ENCODE results near the gene ARHGEF1.
A peak's percentile ranks its signal among the peaks of the same experiment; 100 is the strongest.

Gene ARHGEF1

DNA sequence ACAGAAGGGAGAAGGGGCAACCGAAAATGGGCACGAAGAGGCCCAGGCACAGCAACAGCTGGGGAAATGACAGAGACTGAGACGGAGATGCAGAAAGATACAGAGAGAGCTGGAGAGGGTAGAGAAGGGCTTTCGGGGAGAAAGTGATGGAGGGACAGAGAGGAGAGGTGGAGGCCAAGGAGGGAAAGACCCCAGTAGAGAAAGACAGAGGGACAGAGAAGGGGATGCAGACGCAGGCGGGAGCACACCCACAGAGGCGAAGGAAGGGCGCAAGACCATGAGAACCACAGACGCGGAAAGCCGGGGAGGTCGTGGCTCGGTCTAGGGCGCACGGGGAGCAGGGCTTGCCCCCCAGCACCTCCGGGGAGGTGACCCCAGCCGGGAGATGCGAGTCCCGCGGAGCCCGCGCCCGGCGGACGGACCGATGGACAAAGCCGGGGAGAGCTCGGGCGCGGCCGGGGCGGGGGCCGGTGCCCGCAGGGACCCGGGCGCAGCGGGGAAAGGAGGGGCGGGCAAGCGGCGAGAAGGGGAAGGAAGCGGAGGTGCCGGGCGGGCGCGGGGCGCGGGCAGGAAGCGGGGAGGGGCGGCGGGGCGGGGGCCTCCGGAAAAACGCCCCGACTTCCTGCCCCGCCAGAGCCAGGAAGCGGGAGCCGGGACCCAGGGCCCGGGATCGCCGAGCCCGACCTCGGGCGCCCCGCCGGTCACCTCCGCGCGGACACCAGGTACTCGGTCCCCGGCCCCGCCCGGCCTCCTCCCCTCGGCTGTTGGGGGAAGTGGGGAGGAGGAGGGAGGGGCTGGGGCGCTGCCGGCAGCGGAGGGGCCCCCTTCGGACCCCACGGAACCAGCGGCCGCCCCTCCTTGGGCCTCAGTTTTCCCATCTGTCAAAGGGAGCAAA lies at the start of gene ARHGEF1:
TSS of gene ARHGEF1 (plus strand) at position 617 of the 895 bp plus-strand sequence. CDS start 4,899 bp downstream, outside the sequence.
- DNase-seq, result peak; percentile 69

DNA sequence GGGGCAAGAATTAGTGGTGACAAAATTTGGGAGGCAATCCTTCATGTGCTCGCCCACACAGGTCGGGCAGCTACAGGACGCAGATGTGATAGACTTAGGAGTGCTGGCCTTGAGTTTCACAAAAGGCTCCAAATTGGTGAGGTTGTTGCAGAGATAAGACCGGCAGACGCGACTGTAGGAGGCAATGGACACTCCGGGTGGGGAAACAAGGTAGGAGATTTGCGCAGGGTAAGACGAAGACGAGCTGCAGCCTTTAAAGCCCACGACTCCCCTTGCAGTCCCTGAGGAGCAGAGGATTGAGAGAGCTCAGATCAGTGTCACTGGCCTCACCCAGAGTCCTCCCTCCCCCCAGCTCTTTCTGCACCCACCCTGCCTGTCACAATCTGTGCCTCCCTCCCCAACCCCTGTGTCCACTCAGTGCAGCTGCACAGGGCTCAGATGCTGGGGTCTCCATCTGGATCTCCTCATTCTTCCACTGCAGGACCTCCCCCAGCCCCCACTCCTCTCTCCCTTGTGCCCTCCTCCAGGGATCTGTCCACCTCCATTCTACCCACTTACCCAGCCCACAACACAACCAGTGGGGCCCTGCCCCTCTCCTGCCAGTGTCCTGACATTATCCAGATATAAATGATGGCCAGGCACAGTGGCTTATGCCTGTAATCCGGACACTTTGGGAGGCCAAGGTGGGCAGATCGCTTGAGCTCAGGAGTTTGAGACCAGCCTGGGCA lies 44.8 kb upstream of the ARHGEF1 start:
- DNase-seq, result no peak

DNA sequence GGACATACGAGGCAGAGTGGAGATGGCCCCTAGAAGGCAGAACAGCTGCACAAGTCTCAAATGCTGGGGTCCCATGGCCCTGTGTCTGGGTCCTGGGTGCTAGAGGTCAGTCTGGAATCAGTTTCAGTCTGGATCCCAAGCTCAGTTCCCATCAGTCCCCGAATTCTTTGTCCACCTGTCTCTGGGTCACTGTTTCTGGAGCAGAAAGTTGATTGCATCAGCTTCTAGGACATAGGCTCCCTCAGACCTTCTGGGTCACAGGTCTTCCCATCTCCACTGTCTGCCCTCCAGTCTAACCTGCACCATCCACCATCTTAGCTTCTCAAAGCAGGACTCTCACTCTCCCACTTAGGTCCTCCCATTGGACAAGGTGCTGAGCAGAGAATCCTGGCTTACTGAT lies 43.8 kb upstream of the ARHGEF1 start:
- no peak for DNase-seq

DNA sequence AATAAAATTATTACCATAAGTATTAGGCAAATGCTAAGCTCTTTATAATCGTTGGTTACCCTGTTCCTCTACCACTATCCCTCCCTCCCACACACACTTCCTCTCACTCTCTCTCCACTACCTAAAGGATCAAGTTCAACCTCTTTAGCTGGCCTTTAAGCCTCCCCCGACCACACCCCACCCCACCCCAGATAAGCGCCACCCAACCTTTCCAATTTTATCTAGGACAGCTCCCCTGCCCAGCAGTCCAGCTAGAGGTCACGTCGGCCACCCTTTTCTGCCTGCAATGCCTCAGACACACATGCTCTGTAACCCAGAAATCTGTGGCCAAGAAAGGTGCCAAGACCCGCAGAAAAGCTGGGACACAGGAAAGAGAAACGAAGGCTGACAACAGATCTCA lies 39.6 kb upstream of the ARHGEF1 start:
- no peak for DNase-seq

GRCh38 chr19:41844601-41845000 lies 38.4 kb upstream of the ARHGEF1 start, which contains the start of gene LYPD4:
LYPD4 (minus strand) TSS chr19:41844683; CDS start chr19:41839285, 5,398 bp downstream.
- DNase-seq, result no peak

GRCh38 chr19:41845001-41845050 lies 38.2 kb upstream of the ARHGEF1 start, which contains the start of gene DMRTC2:
DMRTC2 (plus strand) TSS chr19:41845042; CDS start chr19:41847429, 2,387 bp downstream.
- no peak for DNase-seq

DNA sequence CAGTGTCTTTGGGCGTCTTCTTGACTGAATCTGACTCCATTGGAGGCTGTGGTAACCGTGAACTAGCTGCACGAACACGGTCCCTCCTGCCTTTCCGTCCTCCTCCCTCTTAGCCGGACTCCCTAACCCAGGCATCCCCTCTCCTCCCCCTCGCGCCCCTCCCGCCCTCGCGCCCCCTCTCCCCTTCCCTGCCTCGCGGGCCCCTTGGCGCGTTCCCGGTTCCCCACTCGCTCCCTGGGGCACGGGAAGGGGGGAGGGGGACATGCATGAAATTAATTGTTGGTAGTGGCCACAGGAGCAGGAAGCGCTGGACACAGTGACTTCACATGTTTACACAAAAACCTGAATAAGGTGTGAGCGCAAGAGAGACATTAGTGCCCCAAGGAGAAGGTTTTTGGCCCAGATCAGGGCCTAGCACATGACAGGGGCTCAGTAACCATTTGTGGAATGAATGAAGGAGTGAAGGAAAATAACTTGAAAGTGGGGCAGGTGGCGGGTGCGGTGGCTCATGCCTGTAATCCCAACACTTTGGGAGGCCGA lies 37.9 kb upstream of the ARHGEF1 start:
- DNase-seq, result no peak

- DNase-seq, result no peak
These were observed 35.5 kb upstream of the ARHGEF1 start for GRCh38 chr19:41847351-41848105.

- no peak for DNase-seq
These were observed 34.3 kb upstream of the ARHGEF1 start for GRCh38 chr19:41848666-41849065.

GRCh38 chr19:41849067-41849466 lies 33.9 kb upstream of the ARHGEF1 start:
- DNase-seq, result no peak

DNA sequence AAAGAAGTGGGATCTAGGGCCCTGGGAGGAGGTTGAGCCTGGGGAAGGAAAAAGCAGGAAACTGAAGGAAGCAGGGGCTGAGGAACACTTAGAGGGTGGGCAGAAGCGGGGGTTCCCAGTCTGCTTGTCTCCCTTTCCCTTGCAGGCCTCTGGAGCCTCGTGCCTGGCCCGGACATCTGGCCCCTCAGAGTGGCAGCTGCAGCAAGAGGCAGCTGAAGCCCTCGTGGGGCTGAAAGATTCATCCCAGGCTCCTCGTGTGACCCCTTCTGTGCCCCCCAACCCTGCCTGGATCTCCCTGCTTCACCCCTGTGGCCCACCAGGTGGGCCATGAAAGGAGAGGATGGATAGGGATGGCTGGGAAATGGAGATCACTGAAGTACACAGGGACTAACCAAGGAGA lies 32.6 kb upstream of the ARHGEF1 start:
- no peak for DNase-seq

- DNase-seq, result no peak
These were observed 31.5 kb upstream of the ARHGEF1 start for GRCh38 chr19:41851456-41851855.

GRCh38 chr19:41853344-41853743 lies 29.6 kb upstream of the ARHGEF1 start:
- DNase-seq, result no peak

DNA sequence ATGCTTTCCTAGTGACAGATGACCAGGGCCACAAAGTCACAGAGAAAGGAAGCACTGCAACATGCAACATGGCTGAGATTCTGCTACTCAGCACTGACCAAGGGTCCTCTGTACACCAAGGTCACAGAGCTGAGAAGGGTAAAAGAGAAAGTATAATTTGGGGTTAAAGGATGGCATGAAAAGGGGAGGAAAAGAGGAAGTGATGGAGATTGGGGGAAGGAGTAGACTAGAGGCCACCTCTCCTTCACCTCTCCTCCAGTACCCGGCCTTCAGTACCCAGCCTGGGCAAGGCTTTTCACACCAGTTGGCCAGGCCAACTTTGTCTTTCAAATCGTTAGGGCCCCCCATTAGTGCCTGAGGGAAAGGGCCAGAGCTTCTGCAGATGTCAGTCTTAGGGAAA lies 29.2 kb upstream of the ARHGEF1 start:
- no peak for DNase-seq

DNA sequence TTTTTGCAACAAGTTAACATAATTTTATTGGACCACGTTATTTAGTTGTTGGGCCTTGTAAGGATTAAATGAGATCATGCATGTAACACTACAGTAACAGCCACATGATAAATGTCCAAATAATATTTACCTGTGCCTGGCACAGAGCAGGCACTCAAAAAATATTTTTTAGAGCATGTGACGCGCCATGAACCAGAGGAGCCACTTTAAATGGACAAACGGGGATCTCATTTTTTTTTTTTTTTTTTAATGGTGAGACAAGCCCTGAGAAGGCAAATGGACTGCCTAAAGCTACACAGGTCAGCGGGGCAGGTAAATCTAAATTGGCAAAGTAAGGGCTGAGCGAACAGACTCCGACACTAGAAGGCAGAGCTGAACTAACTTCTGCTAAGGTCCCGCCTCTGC lies 23.8 kb upstream of the ARHGEF1 start:
- no peak for DNase-seq

GRCh38 chr19:41859618-41860418 lies 23.2 kb upstream of the ARHGEF1 start, which contains the start of gene RPS19:
RPS19 (plus strand) TSS chr19:41860255; CDS start chr19:41860775, 520 bp downstream.
- peak; percentile 99 for DNase-seq

GRCh38 chr19:41860419-41861115 lies 22.4 kb upstream of the ARHGEF1 start:
- DNase-seq, result no peak

GRCh38 chr19:41861116-41861768 lies 21.7 kb upstream of the ARHGEF1 start:
- DNase-seq, result no peak

- DNase-seq, result no peak
These were observed 21.1 kb upstream of the ARHGEF1 start for GRCh38 chr19:41861846-41862245.

DNA sequence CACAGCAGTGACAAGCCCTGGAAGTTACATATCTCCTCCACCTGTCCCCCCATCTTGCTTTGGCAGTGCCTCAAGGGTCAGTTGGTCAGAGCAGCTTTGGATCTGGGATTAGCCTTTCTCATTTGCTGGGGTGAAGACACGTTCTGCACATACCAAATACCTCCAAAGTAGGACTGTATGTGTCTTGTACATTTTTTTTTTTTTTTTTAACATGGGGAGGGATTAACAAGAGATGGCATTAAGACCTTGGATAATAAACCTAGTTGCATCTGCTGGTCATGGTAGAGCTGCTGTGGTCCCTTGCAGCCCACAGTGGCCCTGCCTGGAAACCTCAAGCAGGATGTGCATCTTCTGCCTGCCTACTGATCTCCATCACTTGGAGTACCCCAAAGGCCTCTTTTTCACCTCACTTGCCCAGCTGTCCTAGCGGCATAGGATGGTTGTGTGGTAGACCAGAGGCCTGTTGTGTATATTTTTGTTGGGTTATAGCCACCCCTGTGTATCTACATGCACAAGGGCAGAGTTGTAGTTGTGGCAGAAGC lies 20.5 kb upstream of the ARHGEF1 start:
- no peak for DNase-seq

All from activated gamma-delta T cell treated with Interleukin-2 at 50 U/mL for 16 hours (primary cell).